Right atrium auricular region (tissue), 2 donors: ENCODE measurements around the gene NLRC3. TPM values are rescaled to one million over a fixed set of nuclear protein-coding genes. Genes with fewer than 3 reads are reported as not detected.

ENCODE experiments used
- DNase-seq: peaks from one replicate; pipeline ENCODE4 v3.0.0-alpha.2; 2019; ENCODE audit warnings: low spot score
- H3K27ac ChIP-seq, 2 donors: fragments of 200-600 bp; sonication (generic); 1 replicate in 1 of 2; 2 replicates in 1 of 2; pipeline ENCODE4 v1.5.1; 2016 to 2019
- H3K27me3 ChIP-seq, 2 donors: fragments of 200-600 bp; sonication (generic); one replicate each; pipeline versions ENCODE4 v1.5.1 to v1.6.0; 2017 to 2019
- H3K36me3 ChIP-seq: fragments of 200-600 bp; sonication (generic); one replicate; pipeline ENCODE4 v1.5.1; 2016
- H3K4me1 ChIP-seq, 2 donors: fragments of 200-600 bp; sonication (generic); one replicate each; pipeline versions ENCODE4 v1.5.1 to v1.6.0; 2017 to 2019
- H3K4me3 ChIP-seq, 2 donors: fragments of 200-600 bp; sonication (generic); 1 replicate in 1 of 2; 2 replicates in 1 of 2; pipeline ENCODE4 v1.5.1; 2017 to 2019; ENCODE audit warnings: mild to moderate bottlenecking in 1 of 2, moderate library complexity in 1 of 2
- H3K9me3 ChIP-seq, 2 donors: fragments of 200-600 bp; sonication (generic); one replicate each; pipeline ENCODE4 v1.5.1; 2019
- CTCF ChIP-seq, 2 donors: fragments of 200-600 bp; sonication (generic); IDR thresholded peaks; one replicate each; pipeline ENCODE4 v1.5.1; 2019; ENCODE audit warnings: antibody characterized with exemption in 2 of 2
- total RNA-seq, 2 donors: library from RNA; depleted of rRNA; stranded (reverse); fragments of >200 nt; gene quantifications; one replicate each; pipeline ENCODE4 v1.1.0, GENCODE V29; 2016

NLRC3 gene
- total RNA-seq, 2 donors from 2014 or later: 0.85 to 1.1 TPM

- DNase-seq: no peak
- Histone ChIP-seq H3K9me3 (no peaks in the 10 kb centered on the region), H3K4me1 (peaks cover 0 to 22% of the 10 kb centered on the region in 2 donors), H3K27ac (no peak overlapping the region), H3K4me3 (no peak overlapping the region), H3K36me3 (no peaks in the 10 kb centered on the region), H3K27me3 (no peaks in the 10 kb centered on the region)
- TF ChIP-seq CTCF (IDR thresholded peaks at IDR 0.05): no peak
Observed at GRCh38 chr16:3608069-3608468, 30.9 kb upstream of the NLRC3 start.

- no peaks in the 10 kb centered on the region for H3K27me3 ChIP-seq
- no peaks in the 10 kb centered on the region for H3K36me3 ChIP-seq
- no peak for TF ChIP-seq CTCF (IDR thresholded peaks at IDR 0.05)
- DNase-seq: no peak
- H3K27ac ChIP-seq: no peak overlapping the region
- H3K9me3 ChIP-seq: no peaks in the 10 kb centered on the region
- no peak overlapping the region for H3K4me3 ChIP-seq
- peaks cover 0 to 17% of the 10 kb centered on the region in 2 donors for H3K4me1 ChIP-seq
Observed at GRCh38 chr16:3607634-3608033, 30.4 kb upstream of the NLRC3 start.

GRCh38 chr16:3607161-3607560, 30.0 kb upstream of the NLRC3 start:
- no peak for TF ChIP-seq CTCF (IDR thresholded peaks at IDR 0.05)
- H3K27me3 ChIP-seq: no peaks in the 10 kb centered on the region
- H3K4me3 ChIP-seq: no peak overlapping the region
- H3K36me3 ChIP-seq: no peaks in the 10 kb centered on the region
- no peak overlapping the region for H3K27ac ChIP-seq
- no peak for DNase-seq
- no peaks in the 10 kb centered on the region for H3K9me3 ChIP-seq
- peaks cover 0 to 12% of the 10 kb centered on the region in 2 donors for H3K4me1 ChIP-seq

GRCh38 chr16:3606441-3606840, 29.2 kb upstream of the NLRC3 start:
- H3K9me3 ChIP-seq: no peaks in the 10 kb centered on the region
- TF ChIP-seq CTCF (IDR thresholded peaks at IDR 0.05): no peak
- no peak for DNase-seq
- peaks cover 0 to 11% of the 10 kb centered on the region in 2 donors for H3K4me1 ChIP-seq
- no peak overlapping the region for H3K27ac ChIP-seq
- H3K27me3 ChIP-seq: no peaks in the 10 kb centered on the region
- H3K4me3 ChIP-seq: no peak overlapping the region
- H3K36me3 ChIP-seq: no peaks in the 10 kb centered on the region

- TF ChIP-seq CTCF (IDR thresholded peaks at IDR 0.05): no peak
- H3K27ac ChIP-seq: no peak overlapping the region
- no peaks in the 10 kb centered on the region for H3K27me3 ChIP-seq
- DNase-seq: no peak
- no peaks in the 10 kb centered on the region for H3K4me1 ChIP-seq
- H3K4me3 ChIP-seq: no peak overlapping the region
- H3K9me3 ChIP-seq: no peaks in the 10 kb centered on the region
- H3K36me3 ChIP-seq: peaks cover 8% of the 10 kb centered on the region
Observed at GRCh38 chr16:3602320-3602653, 25.1 kb upstream of the NLRC3 start.

GRCh38 chr16:3601614-3602319, 24.6 kb upstream of the NLRC3 start:
- no peaks in the 10 kb centered on the region for H3K27me3 ChIP-seq
- no peak for TF ChIP-seq CTCF (IDR thresholded peaks at IDR 0.05)
- H3K4me1 ChIP-seq: no peaks in the 10 kb centered on the region
- no peak for DNase-seq
- no peak overlapping the region for H3K4me3 ChIP-seq
- H3K36me3 ChIP-seq: peaks cover 8% of the 10 kb centered on the region
- H3K27ac ChIP-seq: no peak overlapping the region
- H3K9me3 ChIP-seq: no peaks in the 10 kb centered on the region
